ENCODE measurements around the gene OPA3.

- no peak for TF ChIP-seq CTCF (IDR thresholded peaks at IDR 0.05 in 8 of 11, conservative IDR thresholded peaks at IDR 0.05 in 3 of 11)
- no peak for TF ChIP-seq POLR2AphosphoS5 (IDR thresholded peaks at IDR 0.05)
- TF ChIP-seq POLR2A (IDR thresholded peaks at IDR 0.05): no peak
These were observed 37.3 kb downstream of the OPA3 start for GRCh38 chr19:45547211-45547770.

All from spleen (tissue), 7 donors.